ENCODE data around the gene C13orf42.

C13orf42 gene

GRCh38 chr13:51067210-51067701 lies 43.8 kb downstream of the C13orf42 start:
- peaks cover 17% of the 10 kb centered on the region for H3K27me3 Mint-ChIP-seq (ENCODE audit: low read depth)
- no peak overlapping the region for H3K4me3 Mint-ChIP-seq
- H3K27ac Mint-ChIP-seq: peak overlapping the region in 2 of 3 experiments; percentile 22 to 26
- H3K9me3 Mint-ChIP-seq: no peaks in the 10 kb centered on the region
- TF ChIP-seq CTCF (IDR thresholded peaks at IDR 0.05; ENCODE audit: unreplicated experiment in 3 of 3): no peak
- H3K4me1 Mint-ChIP-seq: peaks cover 41% of the 10 kb centered on the region
- no peaks in the 10 kb centered on the region for H3K36me3 Mint-ChIP-seq (ENCODE audit: low read depth)

- H3K9me3 Mint-ChIP-seq: no peaks in the 10 kb centered on the region
- H3K27me3 Mint-ChIP-seq (ENCODE audit: low read depth): peaks cover 9% of the 10 kb centered on the region
- peaks cover 41% of the 10 kb centered on the region for H3K4me1 Mint-ChIP-seq
- H3K27ac Mint-ChIP-seq: peak overlapping the region in 1 of 3 experiments; percentile 22
- TF ChIP-seq CTCF (IDR thresholded peaks at IDR 0.05; ENCODE audit: unreplicated experiment in 3 of 3): no peak
- H3K36me3 Mint-ChIP-seq (ENCODE audit: low read depth): no peaks in the 10 kb centered on the region
- H3K4me3 Mint-ChIP-seq: no peak overlapping the region
Observed at GRCh38 chr13:51066091-51066831, 44.8 kb downstream of the C13orf42 start.

- Mint-ChIP-seq H3K27ac (peak overlapping the region in 1 of 3 experiments; percentile 21), H3K36me3 (ENCODE audit: low read depth) (no peaks in the 10 kb centered on the region), H3K9me3 (no peaks in the 10 kb centered on the region), H3K4me1 (peaks cover 46% of the 10 kb centered on the region), H3K4me3 (no peak overlapping the region), H3K27me3 (ENCODE audit: low read depth) (peaks cover 5% of the 10 kb centered on the region)
- TF ChIP-seq CTCF (IDR thresholded peaks at IDR 0.05; ENCODE audit: unreplicated experiment in 3 of 3): no peak
Observed at GRCh38 chr13:51065372-51066090, 45.5 kb downstream of the C13orf42 start.

GRCh38 chr13:51064753-51065152 lies 46.3 kb downstream of the C13orf42 start:
- Mint-ChIP-seq H3K4me3 (no peak overlapping the region), H3K4me1 (peaks cover 47% of the 10 kb centered on the region), H3K36me3 (ENCODE audit: low read depth) (no peaks in the 10 kb centered on the region), H3K27me3 (ENCODE audit: low read depth) (peaks cover 5% of the 10 kb centered on the region), H3K9me3 (no peaks in the 10 kb centered on the region), H3K27ac (peak overlapping the region in 1 of 3 experiments; percentile 21)
- no peak for TF ChIP-seq CTCF (IDR thresholded peaks at IDR 0.05; ENCODE audit: unreplicated experiment in 3 of 3)

GRCh38 chr13:51063909-51064308 lies 47.2 kb downstream of the C13orf42 start:
- Mint-ChIP-seq H3K27ac (peak overlapping the region in 1 of 3 experiments; percentile 50), H3K27me3 (ENCODE audit: low read depth) (peaks cover 5% of the 10 kb centered on the region), H3K9me3 (no peaks in the 10 kb centered on the region), H3K36me3 (ENCODE audit: low read depth) (no peaks in the 10 kb centered on the region), H3K4me3 (no peak overlapping the region), H3K4me1 (peaks cover 43% of the 10 kb centered on the region)
- TF ChIP-seq CTCF (IDR thresholded peaks at IDR 0.05; ENCODE audit: unreplicated experiment in 3 of 3): no peak

Data from nephron (organoid).